Colonic mucosa (tissue), 4 donors: Measurements from ENCODE around the gene DMD. TPM values are rescaled to one million over a fixed set of nuclear protein-coding genes. Genes with fewer than 3 reads are reported as not detected.

ENCODE experiments used
- DNase-seq: peaks from one replicate; pipeline ENCODE4 v3.0.0-alpha.2; 2020
- H3K27ac ChIP-seq: fragments of 200-600 bp; one replicate; pipeline ENCODE4 v1.8.0; 2021
- H3K27me3 ChIP-seq: fragments of 200-600 bp; one replicate; pipeline ENCODE4 v1.8.0; 2021
- H3K36me3 ChIP-seq: fragments of 200-600 bp; one replicate; pipeline ENCODE4 v1.8.0; 2021
- H3K4me1 ChIP-seq: fragments of 200-600 bp; one replicate; pipeline ENCODE4 v1.8.0; 2021; ENCODE audit warnings: mild to moderate bottlenecking
- H3K4me3 ChIP-seq: fragments of 200-600 bp; one replicate; pipeline ENCODE4 v1.8.0; 2021
- H3K9ac ChIP-seq, 2 donors: one replicate each; pipeline ENCODE4 v1.7.0; 2013; ENCODE audit warnings: control low read depth in 2 of 2, low read depth in 2 of 2, low read length in 2 of 2
- H3K9me3 ChIP-seq: fragments of 200-600 bp; one replicate; pipeline ENCODE4 v1.8.0; 2021
- CTCF ChIP-seq: fragments of 200-600 bp; IDR thresholded peaks from one replicate; pipeline ENCODE4 v1.8.0; 2022; ENCODE audit warnings: antibody characterized with exemption, mild to moderate bottlenecking
- intact Hi-C: fragments of 100-400 bp; cut with DNase I; formaldehyde crosslinking; loops from one replicate; pipeline ENCODE4 v1.14.1; 2022
- total RNA-seq, 2 donors: library from RNA; stranded (reverse); fragmentation: NEBNext Ultra II Directional in 1 of 2; extraction: Animal tissue kit (Norgen Biotek cat#: 25700) in 1 of 2; gene quantifications; one replicate each; pipeline ENCODE4 v1.2.1, GENCODE V29; 2021
- donor health status: healthy.
- donor health status: DM: no; HTN: no; CAD: no.
- donor health status: DM: no; HTN: no; CAD: no.

Gene DMD
- total RNA-seq, 2 donors from 2014 or later: 7.3 to 24.5 TPM

GRCh38 chrX:31225819-31226218 is 1985.5 kb downstream of the DMD start:
- Histone ChIP-seq H3K27me3 (no peaks in the 10 kb centered on the region), H3K36me3 (no peaks in the 10 kb centered on the region), H3K9me3 (no peaks in the 10 kb centered on the region), H3K9ac (no peak overlapping the region), H3K27ac (no peak overlapping the region), H3K4me3 (no peak overlapping the region), H3K4me1 (no peaks in the 10 kb centered on the region)
- DNase-seq: no peak
- intact Hi-C loops: no loop called here
- no peak for TF ChIP-seq CTCF

- Histone ChIP-seq H3K27me3 (no peaks in the 10 kb centered on the region), H3K4me1 (no peaks in the 10 kb centered on the region), H3K9me3 (no peaks in the 10 kb centered on the region), H3K27ac (no peak overlapping the region), H3K36me3 (no peaks in the 10 kb centered on the region), H3K4me3 (no peak overlapping the region), H3K9ac (no peak overlapping the region)
- TF ChIP-seq CTCF: no peak
- intact Hi-C loops: no loop called here
- no peak for DNase-seq
Measured at GRCh38 chrX:31224381-31225012, 1986.9 kb downstream of the DMD start.

GRCh38 chrX:31223817-31224216 is 1987.5 kb downstream of the DMD start:
- intact Hi-C loops: no loop called here
- no peak for DNase-seq

GRCh38 chrX:31222946-31223345 is 1988.4 kb downstream of the DMD start:
- intact Hi-C loops: no loop called here
- Histone ChIP-seq H3K4me3 (no peak overlapping the region), H3K27me3 (no peaks in the 10 kb centered on the region), H3K4me1 (no peaks in the 10 kb centered on the region), H3K36me3 (no peaks in the 10 kb centered on the region), H3K9me3 (no peaks in the 10 kb centered on the region), H3K27ac (no peak overlapping the region), H3K9ac (no peak overlapping the region)
- TF ChIP-seq CTCF: no peak
- no peak for DNase-seq

More at GRCh38 chrX:31223817-31224216, 1987.5 kb downstream of the DMD start:
- Histone ChIP-seq H3K36me3 (no peaks in the 10 kb centered on the region), H3K27ac (no peak overlapping the region), H3K4me1 (no peaks in the 10 kb centered on the region), H3K27me3 (no peaks in the 10 kb centered on the region), H3K9me3 (no peaks in the 10 kb centered on the region), H3K9ac (no peak overlapping the region), H3K4me3 (no peak overlapping the region)
- TF ChIP-seq CTCF: no peak

- no peak overlapping the region for H3K4me3 ChIP-seq
- intact Hi-C loops: no loop called here
- H3K27ac ChIP-seq: no peak overlapping the region
- H3K27me3 ChIP-seq: no peaks in the 10 kb centered on the region
- H3K9me3 ChIP-seq: no peaks in the 10 kb centered on the region
- H3K4me1 ChIP-seq: no peaks in the 10 kb centered on the region
- TF ChIP-seq CTCF: no peak
- DNase-seq: no peak
- H3K9ac ChIP-seq: no peak overlapping the region
- H3K36me3 ChIP-seq: no peaks in the 10 kb centered on the region
Measured at GRCh38 chrX:31219174-31219573, 1992.2 kb downstream of the DMD start.
